Spleen (tissue), 11 donors: ENCODE measurements around the gene IGSF6. TPM values are rescaled to one million over a fixed set of nuclear protein-coding genes. Genes with fewer than 3 reads are reported as not detected.

ENCODE experiments used
- DNase-seq: peaks from one replicate; pipeline ENCODE4 v3.0.0-alpha.2; 2020
- H3K27ac ChIP-seq, 8 donors: fragments of 200-600 bp; sonication (generic) in 7 of 8; 1 replicate in 4 of 8; 2 replicates in 4 of 8; pipeline versions ENCODE4 v1.5.0 to v1.8.0; 2016 to 2021; ENCODE audit warnings: inconsistent platforms in 4 of 8, mild to moderate bottlenecking in 4 of 8, moderate library complexity in 1 of 8
- H3K27me3 ChIP-seq, 7 donors: fragments of 200-600 bp; sonication (generic) in 6 of 7; replicated peaks in 1 of 7; 1 replicate in 4 of 7; 2 replicates in 3 of 7; pipeline versions ENCODE4 v1.5.0 to v1.8.0; 2016 to 2021; ENCODE audit warnings: inconsistent platforms in 3 of 7, mild to moderate bottlenecking in 1 of 7
- H3K36me3 ChIP-seq, 6 donors: fragments of 200-600 bp; sonication (generic) in 5 of 6; 1 replicate in 4 of 6; 2 replicates in 2 of 6; pipeline versions ENCODE4 v1.5.0 to v1.8.0; 2016 to 2021; ENCODE audit warnings: inconsistent platforms in 2 of 6
- H3K4me1 ChIP-seq, 6 donors: fragments of 200-600 bp; sonication (generic) in 5 of 6; 1 replicate in 3 of 6; 2 replicates in 3 of 6; pipeline versions ENCODE4 v1.5.0 to v1.8.0; 2016 to 2021; ENCODE audit warnings: inconsistent platforms in 3 of 6
- H3K4me3 ChIP-seq, 8 donors: fragments of 200-600 bp; sonication (generic) in 7 of 8; 1 replicate in 4 of 8; 2 replicates in 4 of 8; pipeline versions ENCODE4 v1.5.0 to v1.8.0; 2016 to 2021; ENCODE audit warnings: inconsistent platforms in 4 of 8, mild to moderate bottlenecking in 4 of 8, moderate library complexity in 2 of 8
- H3K9me3 ChIP-seq, 8 donors: fragments of 200-600 bp; sonication (generic) in 7 of 8; 1 replicate in 4 of 8; 2 replicates in 4 of 8; pipeline versions ENCODE4 v1.5.0 to v1.8.0; 2016 to 2021; ENCODE audit warnings: inconsistent platforms in 4 of 8
- CTCF ChIP-seq, 11 experiments: fragments of 200-600 bp in 7 of 11; fragments of 450-650 bp in 4 of 11; sonication (generic) in 4 of 11; IDR thresholded peaks in 8 of 11; conservative IDR thresholded peaks in 3 of 11; 1 replicate in 7 of 11; 2 replicates in 4 of 11; pipeline versions ENCODE4 v1.4.0 to v1.8.0; 2016 to 2021; ENCODE audit warnings: antibody characterized with exemption in 11 of 11, inconsistent platforms in 4 of 11, mild to moderate bottlenecking in 1 of 11
- POLR2A ChIP-seq, 3 donors: fragments of 450-650 bp; IDR thresholded peaks; one replicate each; pipeline ENCODE4 v1.5.1; 2017; ENCODE audit warnings: antibody characterized with exemption in 3 of 3, mild to moderate bottlenecking in 1 of 3
- POLR2AphosphoS5 ChIP-seq, 3 donors: sonication (generic); formaldehyde crosslinking; IDR thresholded peaks; one replicate each; pipeline ENCODE4 v1.5.1; 2017; ENCODE audit warnings: antibody characterized with exemption in 3 of 3
- WGBS, 5 donors: extraction: QIAGEN DNeasy Blood & Tissue Kit in 3 of 5; methylation state at CpG; one replicate each; pipeline versions ENCODE4 v1.1.5 to v1.1.7; 2013 to 2018; 5-methylcytosine and 5-hydroxymethylcytosine counted together
- intact Hi-C: fragments of 100-400 bp; cut with DNase I; formaldehyde crosslinking; loops from one replicate; pipeline ENCODE4 v1.15.0; 2023; ENCODE audit warnings: low total_unique reads
- polyA plus RNA-seq, 3 donors: library from polyadenylated mRNA; stranded (reverse); fragments of 200-250 nt; gene quantifications; one replicate each; pipeline ENCODE4 v1.2.1, GENCODE V29; 2013
- total RNA-seq, 7 donors: library from RNA; depleted of rRNA in 3 of 7; stranded (reverse); fragments of >200 nt in 3 of 7; fragmentation: NEBNext Ultra II Directional in 4 of 7; extraction: Animal tissue kit (Norgen Biotek cat#: 25700) in 4 of 7; gene quantifications; one replicate each; pipeline versions ENCODE4 v1.1.0 to v1.2.1, GENCODE V29; 2016 to 2021
- donor health status: healthy with polysubstance abuse.
- donor health status: DM: no; HTN: no; CAD: no; lungs with moderate emphysema.
- donor health status: DM: no; HTN: no; CAD: no.
- donor health status: Bipolar disorder and iron deficiency.
- donor health status: healthy.
- donor health status: DM: no; HTN: no; CAD: no.
- donor health status: DM: yes; HTN: yes; CAD: no.

Gene IGSF6
- total and polyA plus RNA-seq, 10 donors: 15.5 to 134 (median 60.7) TPM

- TF ChIP-seq CTCF (IDR thresholded peaks at IDR 0.05 in 8 of 11, conservative IDR thresholded peaks at IDR 0.05 in 3 of 11) (no peak), POLR2A (IDR thresholded peaks at IDR 0.05) (no peak), POLR2AphosphoS5 (IDR thresholded peaks at IDR 0.05) (no peak)
- H3K9me3 ChIP-seq: no peaks in the 10 kb centered on the region
- peak overlapping the region; percentile 95 to 100 (median 98) for H3K27ac ChIP-seq
- H3K36me3 ChIP-seq: no peaks in the 10 kb centered on the region
- H3K4me3 ChIP-seq: peak overlapping the region; percentile 72 to 93 (median 88)
- DNase-seq: no peak
- intact Hi-C loops: no loop called here
- H3K4me1 ChIP-seq: peaks cover 14 to 59% (median 42%) of the 10 kb centered on the region in 6 donors
- 0 to 2% (median 1%) methylated on average over 13 of the region's 13 CpGs for WGBS, 5 donors
- no peaks in the 10 kb centered on the region for H3K27me3 ChIP-seq
These were observed 53.7 kb downstream of the IGSF6 start for GRCh38 chr16:21598701-21599121.

GRCh38 chr16:21598206-21598605, 54.2 kb downstream of the IGSF6 start:
- Histone ChIP-seq H3K4me3 (peak overlapping the region in 3 of 8 donors; percentile 85 to 91 (median 89)), H3K27ac (peak overlapping the region in 7 of 8 donors; percentile 97 to 100 (median 99)), H3K27me3 (no peaks in the 10 kb centered on the region), H3K9me3 (no peaks in the 10 kb centered on the region), H3K4me1 (peaks cover 13 to 59% (median 37%) of the 10 kb centered on the region in 6 donors), H3K36me3 (no peaks in the 10 kb centered on the region)
- TF ChIP-seq POLR2A (IDR thresholded peaks at IDR 0.05) (no peak), CTCF (IDR thresholded peaks at IDR 0.05 in 8 of 11, conservative IDR thresholded peaks at IDR 0.05 in 3 of 11) (no peak), POLR2AphosphoS5 (IDR thresholded peaks at IDR 0.05) (no peak)
- WGBS, 5 donors: 76 to 92% (median 81%) methylated on average over 12 of the region's 12 CpGs
- DNase-seq: no peak
- intact Hi-C loops: no loop called here

- no peak for TF ChIP-seq POLR2AphosphoS5 (IDR thresholded peaks at IDR 0.05)
- TF ChIP-seq CTCF (IDR thresholded peaks at IDR 0.05 in 8 of 11, conservative IDR thresholded peaks at IDR 0.05 in 3 of 11): no peak
- no peak for TF ChIP-seq POLR2A (IDR thresholded peaks at IDR 0.05)
- DNase-seq: no peak
- intact Hi-C loops: no loop called here
These were observed 54.8 kb downstream of the IGSF6 start for GRCh38 chr16:21597561-21598030.

GRCh38 chr16:21593530-21594289, 58.7 kb downstream of the IGSF6 start:
- 79 to 91% (median 80%) methylated on average over 7 of the region's 7 CpGs for WGBS, 5 donors
- intact Hi-C loops: no loop called here
- no peak overlapping the region for H3K27ac ChIP-seq

More at GRCh38 chr16:21597561-21598030, 54.8 kb downstream of the IGSF6 start:
- Histone ChIP-seq H3K9me3 (no peaks in the 10 kb centered on the region), H3K27me3 (no peaks in the 10 kb centered on the region), H3K4me3 (no peak overlapping the region), H3K36me3 (no peaks in the 10 kb centered on the region), H3K27ac (peak overlapping the region in 2 of 8 donors; percentile 100), H3K4me1 (peaks cover 13 to 58% (median 31%) of the 10 kb centered on the region in 6 donors)
- 70 to 76% (median 74%) methylated on average over 2 of the region's 2 CpGs for WGBS, 5 donors

More at GRCh38 chr16:21593530-21594289, 58.7 kb downstream of the IGSF6 start:
- Histone ChIP-seq H3K4me1 (peaks cover 6 to 68% (median 33%) of the 10 kb centered on the region in 6 donors), H3K27me3 (no peaks in the 10 kb centered on the region), H3K4me3 (no peak overlapping the region), H3K9me3 (no peaks in the 10 kb centered on the region), H3K36me3 (no peaks in the 10 kb centered on the region)
- TF ChIP-seq POLR2AphosphoS5 (IDR thresholded peaks at IDR 0.05) (no peak), POLR2A (IDR thresholded peaks at IDR 0.05) (no peak), CTCF (IDR thresholded peaks at IDR 0.05 in 8 of 11, conservative IDR thresholded peaks at IDR 0.05 in 3 of 11) (no peak)
- no peak for DNase-seq
